BLaER1 treated with 17β-estradiol and CSF1 and Interleukin-3, amounts not matched to agents 10 nM and 100 nM (cell line): Measurements from ENCODE around the gene CMKLR1.

Source experiments
- H3K27ac ChIP-seq, 11 experiments: shearing (Covaris generic); formaldehyde crosslinking; 2 replicates each; pipeline ENCODE4 v1.8.1; 2022
- H3K27me3 ChIP-seq, 11 experiments: shearing (Covaris generic); formaldehyde crosslinking; 2 replicates each; pipeline ENCODE4 v1.8.1; 2022
- H3K36me3 ChIP-seq, 11 experiments: shearing (Covaris generic); formaldehyde crosslinking; 2 replicates each; pipeline ENCODE4 v1.8.1; 2022
- H3K4me1 ChIP-seq, 10 experiments: shearing (Covaris generic); formaldehyde crosslinking; 2 replicates each; pipeline ENCODE4 v1.8.1; 2022
- H3K4me2 ChIP-seq, 11 experiments: shearing (Covaris generic); formaldehyde crosslinking; 2 replicates each; pipeline ENCODE4 v1.8.1; 2022
- H3K4me3 ChIP-seq, 10 experiments: shearing (Covaris generic); formaldehyde crosslinking; 2 replicates each; pipeline ENCODE4 v1.8.1; 2022
- H3K9ac ChIP-seq, 11 experiments: shearing (Covaris generic); formaldehyde crosslinking; 2 replicates each; pipeline ENCODE4 v1.8.1; 2022
- H3K9me3 ChIP-seq, 11 experiments: shearing (Covaris generic); formaldehyde crosslinking; replicated peaks in 1 of 11; 2 replicates each; pipeline ENCODE4 v1.8.1; 2022
- H4K20me1 ChIP-seq, 11 experiments: shearing (Covaris generic); formaldehyde crosslinking; 2 replicates each; pipeline ENCODE4 v1.8.1; 2022
- Cebpa-rat ChIP-seq, 11 experiments: shearing (Covaris generic); IDR thresholded peaks; 2 replicates each; pipeline ENCODE4 v1.8.1; 2022

CMKLR1 gene

GRCh38 chr12:108368089-108368488 is 29.0 kb upstream of the CMKLR1 start:
- Histone ChIP-seq H3K4me3 (no peak overlapping the region), H3K4me1 (peaks cover 0 to 98% (median 13%) of the 10 kb centered on the region in 10 experiments; a peak in 13 of 20 replicates), H3K9me3 (peaks cover 1 to 7% (median 3%) of the 10 kb centered on the region in 11 experiments; a peak in 20 of 22 replicates), H3K27ac (peak overlapping the region in 4 of 11 experiments; percentile 7 to 66 (median 48); a peak in 7 of 22 replicates), H3K4me2 (peak overlapping the region in 7 of 11 experiments; percentile 11 to 87 (median 78); a peak in 10 of 22 replicates), H3K36me3 (no peaks in the 10 kb centered on the region), H3K9ac (peak overlapping the region in 2 of 11 experiments; percentile 2 to 28; a peak in 1 of 22 replicates), H3K27me3 (peaks cover 10 to 74% (median 59%) of the 10 kb centered on the region in 11 experiments), H4K20me1 (peaks cover 0 to 32% (median 3%) of the 10 kb centered on the region in 11 experiments; a peak in 7 of 22 replicates)
- no peak for TF ChIP-seq Cebpa-rat (IDR thresholded peaks at IDR 0.05)

- H3K27me3 ChIP-seq: peaks cover 16 to 80% (median 66%) of the 10 kb centered on the region in 11 experiments
- H3K4me3 ChIP-seq: no peak overlapping the region
- H3K36me3 ChIP-seq: no peaks in the 10 kb centered on the region
- H3K27ac ChIP-seq: peak overlapping the region in 4 of 11 experiments; percentile 7 to 66 (median 48); a peak in 8 of 22 replicates
- TF ChIP-seq Cebpa-rat (IDR thresholded peaks at IDR 0.05): peak in 2 of 11 experiments; percentile 53 to 60; a peak in 1 of 22 replicates
- H4K20me1 ChIP-seq: peaks cover 0 to 38% (median 3%) of the 10 kb centered on the region in 11 experiments; a peak in 7 of 22 replicates
- peaks cover 0 to under 1% (median 0%) of the 10 kb centered on the region in 11 experiments; a peak in 1 of 22 replicates for H3K9me3 ChIP-seq
- peak overlapping the region in 8 of 11 experiments; percentile 11 to 87 (median 72); a peak in 14 of 22 replicates for H3K4me2 ChIP-seq
- H3K9ac ChIP-seq: peak overlapping the region in 2 of 11 experiments; percentile 23 to 28; a peak in 2 of 22 replicates
- H3K4me1 ChIP-seq: peaks cover 0 to 98% (median 13%) of the 10 kb centered on the region in 10 experiments; a peak in 13 of 20 replicates
Measured at GRCh38 chr12:108367436-108367835, 28.3 kb upstream of the CMKLR1 start.

- TF ChIP-seq Cebpa-rat (IDR thresholded peaks at IDR 0.05): no peak
- Histone ChIP-seq H3K27ac (no peak overlapping the region), H4K20me1 (peaks cover 0 to 54% (median 16%) of the 10 kb centered on the region in 11 experiments; a peak in 12 of 22 replicates), H3K4me1 (peaks cover 10 to 96% (median 26%) of the 10 kb centered on the region in 10 experiments), H3K36me3 (no peaks in the 10 kb centered on the region), H3K27me3 (peaks cover 27 to 98% (median 83%) of the 10 kb centered on the region in 11 experiments), H3K9ac (no peak overlapping the region), H3K9me3 (no peaks in the 10 kb centered on the region), H3K4me3 (no peak overlapping the region), H3K4me2 (peak overlapping the region in 3 of 11 experiments; percentile 81 to 87 (median 84); a peak in 5 of 22 replicates)
Measured at GRCh38 chr12:108365324-108365723, 26.2 kb upstream of the CMKLR1 start.

GRCh38 chr12:108364879-108365278 is 25.8 kb upstream of the CMKLR1 start:
- peak overlapping the region in 3 of 11 experiments; percentile 61 to 84 (median 81); a peak in 5 of 22 replicates for H3K4me2 ChIP-seq
- H3K9ac ChIP-seq: no peak overlapping the region
- H3K4me3 ChIP-seq: no peak overlapping the region
- peaks cover 14 to 98% (median 30%) of the 10 kb centered on the region in 10 experiments for H3K4me1 ChIP-seq
- H3K27me3 ChIP-seq: peaks cover 31 to 98% (median 86%) of the 10 kb centered on the region in 11 experiments
- no peaks in the 10 kb centered on the region for H3K9me3 ChIP-seq
- H3K36me3 ChIP-seq: no peaks in the 10 kb centered on the region
- H4K20me1 ChIP-seq: peaks cover 0 to 58% (median 20%) of the 10 kb centered on the region in 11 experiments; a peak in 12 of 22 replicates
- no peak for TF ChIP-seq Cebpa-rat (IDR thresholded peaks at IDR 0.05)
- no peak overlapping the region for H3K27ac ChIP-seq

- H4K20me1 ChIP-seq: peaks cover 0 to 67% (median 23%) of the 10 kb centered on the region in 11 experiments; a peak in 12 of 22 replicates
- no peaks in the 10 kb centered on the region for H3K36me3 ChIP-seq
- peaks cover 14 to 89% (median 32%) of the 10 kb centered on the region in 10 experiments for H3K4me1 ChIP-seq
- no peaks in the 10 kb centered on the region for H3K9me3 ChIP-seq
- no peak overlapping the region for H3K27ac ChIP-seq
- H3K27me3 ChIP-seq: peaks cover 44 to 98% (median 91%) of the 10 kb centered on the region in 11 experiments
- TF ChIP-seq Cebpa-rat (IDR thresholded peaks at IDR 0.05): no peak
- H3K9ac ChIP-seq: no peak overlapping the region
- peak overlapping the region in 2 of 11 experiments; percentile 81 to 84; a peak in 4 of 22 replicates for H3K4me2 ChIP-seq
- H3K4me3 ChIP-seq: no peak overlapping the region
Measured at GRCh38 chr12:108363565-108363964, 24.5 kb upstream of the CMKLR1 start.

GRCh38 chr12:108363165-108363564 is 24.1 kb upstream of the CMKLR1 start:
- Histone ChIP-seq H3K4me1 (peaks cover 14 to 89% (median 31%) of the 10 kb centered on the region in 10 experiments), H3K4me3 (no peak overlapping the region), H3K27me3 (peaks cover 48 to 98% (median 91%) of the 10 kb centered on the region in 11 experiments), H3K4me2 (peak overlapping the region in 3 of 11 experiments; percentile 22 to 56 (median 48); a peak in 5 of 22 replicates), H3K27ac (no peak overlapping the region), H4K20me1 (peaks cover 0 to 70% (median 24%) of the 10 kb centered on the region in 11 experiments; a peak in 12 of 22 replicates), H3K9me3 (no peaks in the 10 kb centered on the region), H3K9ac (no peak overlapping the region), H3K36me3 (no peaks in the 10 kb centered on the region)
- no peak for TF ChIP-seq Cebpa-rat (IDR thresholded peaks at IDR 0.05)

- Histone ChIP-seq H3K9me3 (no peaks in the 10 kb centered on the region), H3K36me3 (no peaks in the 10 kb centered on the region), H3K27ac (no peak overlapping the region), H3K27me3 (peaks cover 64 to 99% (median 95%) of the 10 kb centered on the region in 11 experiments), H4K20me1 (peaks cover 0 to 59% (median 31%) of the 10 kb centered on the region in 11 experiments; a peak in 12 of 22 replicates), H3K4me3 (no peak overlapping the region), H3K4me2 (peak overlapping the region in 2 of 11 experiments; percentile 41 to 62; a peak in 2 of 22 replicates), H3K9ac (no peak overlapping the region), H3K4me1 (peaks cover 14 to 78% (median 20%) of the 10 kb centered on the region in 10 experiments)
- no peak for TF ChIP-seq Cebpa-rat (IDR thresholded peaks at IDR 0.05)
Measured at GRCh38 chr12:108361606-108362005, 22.5 kb upstream of the CMKLR1 start.

- peaks cover 75 to 99% (median 95%) of the 10 kb centered on the region in 11 experiments for H3K27me3 ChIP-seq
- no peak overlapping the region for H3K9ac ChIP-seq
- no peaks in the 10 kb centered on the region for H3K36me3 ChIP-seq
- peaks cover 14 to 67% (median 19%) of the 10 kb centered on the region in 10 experiments for H3K4me1 ChIP-seq
- H3K4me2 ChIP-seq: peak overlapping the region; percentile 13 to 66 (median 41); a peak in 21 of 22 replicates
- no peaks in the 10 kb centered on the region for H3K9me3 ChIP-seq
- H3K4me3 ChIP-seq: no peak overlapping the region
- TF ChIP-seq Cebpa-rat (IDR thresholded peaks at IDR 0.05): no peak
- H3K27ac ChIP-seq: no peak overlapping the region
- H4K20me1 ChIP-seq: peaks cover 0 to 56% (median 31%) of the 10 kb centered on the region in 11 experiments; a peak in 12 of 22 replicates
Measured at GRCh38 chr12:108360487-108360886, 21.4 kb upstream of the CMKLR1 start.

GRCh38 chr12:108360057-108360456 is 20.9 kb upstream of the CMKLR1 start:
- no peak for TF ChIP-seq Cebpa-rat (IDR thresholded peaks at IDR 0.05)
- Histone ChIP-seq H3K4me2 (peak overlapping the region in 10 of 11 experiments; percentile 27 to 66 (median 42); a peak in 17 of 22 replicates), H3K4me1 (peaks cover 14 to 63% (median 19%) of the 10 kb centered on the region in 10 experiments), H3K9ac (no peak overlapping the region), H3K4me3 (no peak overlapping the region), H3K9me3 (no peaks in the 10 kb centered on the region), H3K27me3 (peaks cover 78 to 99% (median 95%) of the 10 kb centered on the region in 11 experiments), H4K20me1 (peaks cover 0 to 56% (median 30%) of the 10 kb centered on the region in 11 experiments; a peak in 12 of 22 replicates), H3K36me3 (no peaks in the 10 kb centered on the region), H3K27ac (no peak overlapping the region)
